PC-9 (cell line): ENCODE measurements around the gene REL.

Source experiments
- EZH2 ChIP-seq: fragments of 200-600 bp; sonication (generic); IDR thresholded peaks from 2 replicates; pipeline ENCODE4 v1.8.0; 2017; ENCODE audit warnings: antibody characterized with exemption, low read depth
- TF ChIP-seq, protein P1 (sequence below): fragments of 200-600 bp; sonication (generic); conservative IDR thresholded peaks from 2 replicates; pipeline ENCODE4 v1.6.1; 2017; ENCODE audit warnings: mixed run types, antibody characterized with exemption, mild to moderate bottlenecking, moderate library complexity

DNA sequence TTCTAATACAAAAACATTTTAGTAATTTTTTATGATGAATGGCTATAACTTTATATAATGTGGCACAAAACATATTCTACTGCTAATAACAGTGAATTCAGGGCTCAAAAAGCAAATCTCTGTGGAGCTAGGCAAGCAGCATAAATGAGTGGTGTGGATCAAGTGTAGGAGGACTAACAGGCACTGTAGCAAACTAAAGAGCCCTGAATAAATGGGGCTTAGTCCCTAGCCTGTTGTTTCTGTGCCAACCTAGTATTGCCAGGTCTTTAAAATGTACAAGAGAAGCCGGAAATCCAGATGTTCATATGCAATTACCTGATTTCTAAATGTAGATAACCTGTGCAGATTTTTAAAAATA is 18.5 kb downstream of the REL start:
- TF ChIP-seq, protein P1, sequence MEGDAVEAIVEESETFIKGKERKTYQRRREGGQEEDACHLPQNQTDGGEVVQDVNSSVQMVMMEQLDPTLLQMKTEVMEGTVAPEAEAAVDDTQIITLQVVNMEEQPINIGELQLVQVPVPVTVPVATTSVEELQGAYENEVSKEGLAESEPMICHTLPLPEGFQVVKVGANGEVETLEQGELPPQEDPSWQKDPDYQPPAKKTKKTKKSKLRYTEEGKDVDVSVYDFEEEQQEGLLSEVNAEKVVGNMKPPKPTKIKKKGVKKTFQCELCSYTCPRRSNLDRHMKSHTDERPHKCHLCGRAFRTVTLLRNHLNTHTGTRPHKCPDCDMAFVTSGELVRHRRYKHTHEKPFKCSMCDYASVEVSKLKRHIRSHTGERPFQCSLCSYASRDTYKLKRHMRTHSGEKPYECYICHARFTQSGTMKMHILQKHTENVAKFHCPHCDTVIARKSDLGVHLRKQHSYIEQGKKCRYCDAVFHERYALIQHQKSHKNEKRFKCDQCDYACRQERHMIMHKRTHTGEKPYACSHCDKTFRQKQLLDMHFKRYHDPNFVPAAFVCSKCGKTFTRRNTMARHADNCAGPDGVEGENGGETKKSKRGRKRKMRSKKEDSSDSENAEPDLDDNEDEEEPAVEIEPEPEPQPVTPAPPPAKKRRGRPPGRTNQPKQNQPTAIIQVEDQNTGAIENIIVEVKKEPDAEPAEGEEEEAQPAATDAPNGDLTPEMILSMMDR = no peak
- no peak for TF ChIP-seq EZH2
